PFSK-1 (cell line): Measurements from ENCODE around the gene HS1BP3.

Experiments
- POLR2AphosphoS5 ChIP-seq: IDR thresholded peaks from 2 replicates; pipeline ENCODE4 v1.6.1; 2012; ENCODE audit warnings: low read depth, mild to moderate bottlenecking, control low read depth, low read length, moderate library complexity
- SIN3A ChIP-seq: IDR thresholded peaks from 2 replicates; pipeline ENCODE4 v1.6.1; 2012; ENCODE audit warnings: mild to moderate bottlenecking, low read length, moderate library complexity, borderline replicate concordance; ENCODE audit not compliant: insufficient read depth
- TAF1 ChIP-seq: IDR thresholded peaks from 2 replicates; pipeline ENCODE4 v1.6.1; 2012; ENCODE audit warnings: low read length, control low read depth, borderline replicate concordance; ENCODE audit not compliant: insufficient read depth
- TF ChIP-seq, protein P1 (sequence below), 2 experiments: IDR thresholded peaks; 2 replicates each; pipeline versions ENCODE4 v1.6.1 to v1.8.0; 2011 to 2012; ENCODE audit warnings: low read depth in 2 of 2, low read length in 2 of 2, control low read depth in 1 of 2, inconsistent platforms in 1 of 2, mild to moderate bottlenecking in 1 of 2, moderate library complexity in 1 of 2; ENCODE audit not compliant: insufficient read depth in 1 of 2

DNA sequence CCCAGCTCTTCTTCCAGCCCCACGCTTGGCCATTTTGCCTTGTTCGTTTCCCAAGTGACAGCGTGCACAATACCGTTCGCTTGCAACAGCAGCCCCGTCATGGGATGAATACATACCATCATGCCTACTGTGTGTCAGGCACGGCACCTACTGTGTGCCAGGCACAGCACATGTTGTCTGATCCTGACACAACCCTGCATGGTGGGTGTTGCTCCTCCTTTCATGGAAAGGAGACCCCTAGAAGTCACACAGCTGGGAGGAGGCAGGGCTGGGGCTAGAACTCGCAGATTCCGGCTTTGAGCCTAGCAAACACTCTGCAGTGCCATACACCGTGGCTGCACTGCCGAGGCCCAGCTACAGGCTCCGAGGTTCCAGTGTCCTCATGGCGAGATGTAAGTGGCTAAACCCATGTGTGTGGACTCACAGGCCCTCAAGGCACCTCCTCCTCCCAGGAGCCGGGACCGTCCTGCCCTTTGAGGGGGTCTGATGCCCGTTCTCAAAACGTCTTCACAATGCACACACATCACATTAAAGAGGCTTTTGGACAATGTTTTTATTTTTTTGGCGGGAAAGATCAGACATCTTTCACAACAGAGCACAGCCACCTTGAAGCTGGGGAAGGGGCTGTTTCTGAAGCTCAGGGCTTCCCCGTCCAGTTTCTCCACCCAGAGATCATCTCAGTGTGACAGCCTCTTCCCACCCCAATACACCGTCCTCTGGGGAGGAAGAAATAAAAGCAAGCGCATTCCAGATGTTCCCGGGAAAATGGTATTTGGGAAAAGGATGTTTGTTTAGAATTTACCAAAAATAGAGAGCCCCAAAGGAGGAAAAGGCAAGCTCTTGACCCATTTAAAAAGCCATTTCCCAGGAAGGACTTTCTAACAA lies 64.9 kb downstream of the HS1BP3 start:
- TF ChIP-seq TAF1: no peak
- TF ChIP-seq SIN3A: no peak
- TF ChIP-seq, protein P1, sequence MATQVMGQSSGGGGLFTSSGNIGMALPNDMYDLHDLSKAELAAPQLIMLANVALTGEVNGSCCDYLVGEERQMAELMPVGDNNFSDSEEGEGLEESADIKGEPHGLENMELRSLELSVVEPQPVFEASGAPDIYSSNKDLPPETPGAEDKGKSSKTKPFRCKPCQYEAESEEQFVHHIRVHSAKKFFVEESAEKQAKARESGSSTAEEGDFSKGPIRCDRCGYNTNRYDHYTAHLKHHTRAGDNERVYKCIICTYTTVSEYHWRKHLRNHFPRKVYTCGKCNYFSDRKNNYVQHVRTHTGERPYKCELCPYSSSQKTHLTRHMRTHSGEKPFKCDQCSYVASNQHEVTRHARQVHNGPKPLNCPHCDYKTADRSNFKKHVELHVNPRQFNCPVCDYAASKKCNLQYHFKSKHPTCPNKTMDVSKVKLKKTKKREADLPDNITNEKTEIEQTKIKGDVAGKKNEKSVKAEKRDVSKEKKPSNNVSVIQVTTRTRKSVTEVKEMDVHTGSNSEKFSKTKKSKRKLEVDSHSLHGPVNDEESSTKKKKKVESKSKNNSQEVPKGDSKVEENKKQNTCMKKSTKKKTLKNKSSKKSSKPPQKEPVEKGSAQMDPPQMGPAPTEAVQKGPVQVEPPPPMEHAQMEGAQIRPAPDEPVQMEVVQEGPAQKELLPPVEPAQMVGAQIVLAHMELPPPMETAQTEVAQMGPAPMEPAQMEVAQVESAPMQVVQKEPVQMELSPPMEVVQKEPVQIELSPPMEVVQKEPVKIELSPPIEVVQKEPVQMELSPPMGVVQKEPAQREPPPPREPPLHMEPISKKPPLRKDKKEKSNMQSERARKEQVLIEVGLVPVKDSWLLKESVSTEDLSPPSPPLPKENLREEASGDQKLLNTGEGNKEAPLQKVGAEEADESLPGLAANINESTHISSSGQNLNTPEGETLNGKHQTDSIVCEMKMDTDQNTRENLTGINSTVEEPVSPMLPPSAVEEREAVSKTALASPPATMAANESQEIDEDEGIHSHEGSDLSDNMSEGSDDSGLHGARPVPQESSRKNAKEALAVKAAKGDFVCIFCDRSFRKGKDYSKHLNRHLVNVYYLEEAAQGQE (IDR thresholded peaks at IDR 0.05; ENCODE audit: insufficient read depth in 1 of 2, low read depth in 2 of 2, low read length in 2 of 2): no peak
- TF ChIP-seq POLR2AphosphoS5: no peak
